H1 (cell line): ENCODE measurements around the gene GAP43. TPM values are rescaled to one million over a fixed set of nuclear protein-coding genes. Genes with fewer than 3 reads are reported as not detected.

ENCODE experiments used
- CTCF ChIA-PET: fragments of 300-600 bp; sonication (Branson Sonifier 250); formaldehyde crosslinking; loops from one replicate; lab custom pipeline; 2021; ENCODE audit not compliant: partially characterized antibody; lab: Charles Lee
- POLR2A ChIA-PET: fragments of 300-600 bp; sonication (Branson Sonifier 250); formaldehyde crosslinking; loops from one replicate; lab custom pipeline; 2021; ENCODE audit warnings: inconsistent platforms; ENCODE audit not compliant: partially characterized antibody; lab: Charles Lee
- DNase-seq, 2 experiments: peaks; one replicate each; pipeline versions ENCODE4 v3.0.0 to v3.0.0-alpha.2; 2010 to 2022; ENCODE audit warnings: low spot score in 2 of 2, low read depth in 1 of 2, mixed read lengths in 1 of 2
- FAIRE-seq: peaks from 2 replicates; lab custom pipeline; 2011; peaks lifted over from hg19 to GRCh38; lab: Jason Lieb, UNC
- H2AFZ ChIP-seq: 2 replicates; pipeline ENCODE4 v1.8.1; 2012; ENCODE audit warnings: low read length, inconsistent platforms
- H2AK5ac ChIP-seq: 2 replicates; pipeline ENCODE4 v1.6.1; 2013; ENCODE audit warnings: low read depth, low read length
- H2BK120ac ChIP-seq: replicated peaks from 2 replicates; pipeline ENCODE3; 2013; ENCODE audit warnings: low read depth, low read length, inconsistent platforms
- H2BK12ac ChIP-seq: 2 replicates; pipeline ENCODE4 v1.6.1; 2013; ENCODE audit warnings: low read depth, low read length
- H2BK15ac ChIP-seq: 2 replicates; pipeline ENCODE4 v1.6.1; 2013; ENCODE audit warnings: low read length
- H2BK20ac ChIP-seq: 2 replicates; pipeline ENCODE4 v1.6.1; 2013; ENCODE audit warnings: low read length
- H2BK5ac ChIP-seq: 2 replicates; pipeline ENCODE4 v1.6.1; 2013; ENCODE audit warnings: low read depth, low read length
- H3K14ac ChIP-seq: 2 replicates; pipeline ENCODE4 v1.6.1; 2013; ENCODE audit warnings: inconsistent platforms; ENCODE audit not compliant: insufficient read length
- H3K18ac ChIP-seq: 2 replicates; pipeline ENCODE4 v1.6.1; 2013; ENCODE audit warnings: low read length; ENCODE audit errors: extremely low read depth
- H3K23ac ChIP-seq: 2 replicates; pipeline ENCODE4 v1.6.1; 2013; ENCODE audit warnings: inconsistent platforms; ENCODE audit not compliant: insufficient read length
- H3K23me2 ChIP-seq: 2 replicates; pipeline ENCODE4 v1.6.1; 2013; ENCODE audit warnings: low read depth, low read length
- H3K27ac ChIP-seq: 2 replicates; pipeline ENCODE4 v1.6.1; 2011; ENCODE audit warnings: low read depth, low read length, inconsistent platforms
- H3K27me3 ChIP-seq, 4 experiments: replicated peaks in 1 of 4; 1 replicate in 1 of 4; 2 replicates in 3 of 4; pipeline versions ENCODE4 v1.6.1 to v1.8.1; 2011 to 2013; ENCODE audit warnings: low read length in 3 of 4, mild to moderate bottlenecking in 3 of 4, inconsistent platforms in 2 of 4, mixed read lengths in 2 of 4, moderate library complexity in 1 of 4; ENCODE audit not compliant: control insufficient read depth in 3 of 4, insufficient read depth in 3 of 4; ENCODE audit errors: extremely low read depth in 1 of 4
- H3K36me3 ChIP-seq, 4 experiments: 2 replicates each; pipeline versions ENCODE4 v1.6.1 to v1.8.1; 2011 to 2013; ENCODE audit warnings: mild to moderate bottlenecking in 4 of 4, low read length in 3 of 4, moderate library complexity in 2 of 4, control low read depth in 1 of 4, inconsistent platforms in 1 of 4; ENCODE audit not compliant: insufficient read depth in 4 of 4, control insufficient read depth in 2 of 4
- H3K4ac ChIP-seq: replicated peaks from 2 replicates; pipeline ENCODE3; 2013; ENCODE audit warnings: low read length, low read depth, mixed read lengths, inconsistent platforms; ENCODE audit not compliant: insufficient read length
- H3K4me1 ChIP-seq, 4 experiments: replicated peaks in 1 of 4; 1 replicate in 1 of 4; 2 replicates in 3 of 4; pipeline versions ENCODE4 v1.6.1 to v1.8.1; 2011 to 2013; ENCODE audit warnings: low read length in 3 of 4, inconsistent platforms in 2 of 4, mixed read lengths in 1 of 4; ENCODE audit not compliant: insufficient read depth in 4 of 4, control insufficient read depth in 3 of 4
- H3K4me2 ChIP-seq, 2 experiments: 2 replicates each; pipeline versions ENCODE4 v1.6.1 to v1.8.1; 2011 to 2013; ENCODE audit warnings: low read depth in 2 of 2, low read length in 2 of 2, control low read depth in 1 of 2, inconsistent platforms in 1 of 2, mild to moderate bottlenecking in 1 of 2; ENCODE audit not compliant: insufficient read depth in 1 of 2
- H3K4me3 ChIP-seq, 4 experiments: fragments of 200-600, 300-600 bp in 1 of 4; sonication (generic), shearing (Covaris generic), sonication (Bioruptor Twin) in 1 of 4; 2 replicates each; pipeline versions ENCODE4 v1.5.1 to v1.8.1; 2011 to 2016; ENCODE audit warnings: low read length in 4 of 4, low read depth in 3 of 4, control low read depth in 2 of 4, inconsistent platforms in 2 of 4, mild to moderate bottlenecking in 2 of 4, mixed read lengths in 1 of 4, moderate library complexity in 1 of 4; ENCODE audit not compliant: insufficient read depth in 2 of 4; ENCODE audit errors: extremely low read depth in 1 of 4
- H3K56ac ChIP-seq: replicated peaks from 2 replicates; pipeline ENCODE3; 2013; ENCODE audit warnings: low read depth, mild to moderate bottlenecking, mixed read lengths, low read length, inconsistent platforms; ENCODE audit not compliant: insufficient read length
- H3K79me1 ChIP-seq: 2 replicates; pipeline ENCODE4 v1.6.1; 2013; ENCODE audit warnings: low read depth, low read length, control low read depth
- H3K79me2 ChIP-seq, 2 experiments: 2 replicates each; pipeline versions ENCODE4 v1.6.1 to v1.8.1; 2012 to 2013; ENCODE audit warnings: low read length in 2 of 2, mild to moderate bottlenecking in 2 of 2, inconsistent platforms in 1 of 2; ENCODE audit not compliant: insufficient read depth in 2 of 2, control insufficient read depth in 1 of 2
- H3K9ac ChIP-seq, 4 experiments: replicated peaks in 1 of 4; 1 replicate in 1 of 4; 2 replicates in 3 of 4; pipeline versions ENCODE4 v1.6.1 to v1.8.1; 2011 to 2013; ENCODE audit warnings: low read depth in 3 of 4, low read length in 3 of 4, control low read depth in 2 of 4, mild to moderate bottlenecking in 2 of 4, moderate library complexity in 2 of 4, inconsistent platforms in 1 of 4; ENCODE audit errors: extremely low read depth in 1 of 4
- H3K9me3 ChIP-seq, 2 experiments: 2 replicates each; pipeline versions ENCODE4 v1.6.1 to v1.8.1; 2012 to 2013; ENCODE audit warnings: mild to moderate bottlenecking in 2 of 2, moderate library complexity in 2 of 2, control low read depth in 1 of 2, inconsistent platforms in 1 of 2, low read depth in 1 of 2, low read length in 1 of 2, mixed read lengths in 1 of 2; ENCODE audit not compliant: insufficient read depth in 2 of 2
- H4K20me1 ChIP-seq, 2 experiments: replicated peaks in 1 of 2; 2 replicates each; pipeline versions ENCODE3 to v1.8.1; 2011 to 2013; ENCODE audit warnings: inconsistent platforms in 2 of 2, low read length in 2 of 2, mild to moderate bottlenecking in 1 of 2; ENCODE audit not compliant: insufficient read depth in 2 of 2, control insufficient read depth in 1 of 2
- H4K5ac ChIP-seq: 2 replicates; pipeline ENCODE4 v1.6.1; 2013; ENCODE audit warnings: low read length, low read depth, mixed read lengths, inconsistent platforms; ENCODE audit not compliant: insufficient read length
- H4K8ac ChIP-seq: 2 replicates; pipeline ENCODE4 v1.8.0; 2013; ENCODE audit warnings: mild to moderate bottlenecking, moderate library complexity, low read length, inconsistent platforms; ENCODE audit not compliant: insufficient read depth; ENCODE audit errors: extremely low read depth
- H4K91ac ChIP-seq: replicated peaks from 2 replicates; pipeline ENCODE3; 2013; ENCODE audit warnings: low read length, mixed read lengths, inconsistent platforms; ENCODE audit not compliant: insufficient read length
- MAFK ChIP-seq: IDR thresholded peaks from 2 replicates; pipeline ENCODE4 v1.6.1; 2012; ENCODE audit warnings: low read depth, mild to moderate bottlenecking, improper control_type of control experiment, low read length
- POLR2AphosphoS5 ChIP-seq: IDR thresholded peaks from 2 replicates; pipeline ENCODE4 v1.6.1; 2011; ENCODE audit warnings: low read depth, low read length
- RAD21 ChIP-seq, 2 experiments: IDR thresholded peaks in 1 of 2; conservative IDR thresholded peaks in 1 of 2; 2 replicates each; pipeline ENCODE4 v1.6.1; 2011; ENCODE audit warnings: low read depth in 2 of 2, low read length in 2 of 2, improper control_type of control experiment in 1 of 2, inconsistent platforms in 1 of 2, mild to moderate bottlenecking in 1 of 2, moderate library complexity in 1 of 2
- RNF2 ChIP-seq: fragments of 200-900, 300-1000 bp; sonication (generic); IDR thresholded peaks from 2 replicates; pipeline ENCODE4 v1.7.1; 2016; ENCODE audit warnings: borderline replicate concordance, low read depth, mild to moderate bottlenecking, antibody characterized with exemption, low read length; ENCODE audit not compliant: poor library complexity, severe bottlenecking; ENCODE audit errors: missing control alignments
- SAP30 ChIP-seq: fragments of 300-600 bp; sonication (generic); IDR thresholded peaks from 2 replicates; pipeline ENCODE4 v1.7.1; 2012; ENCODE audit warnings: low read length, moderate library complexity, mild to moderate bottlenecking, inconsistent platforms; ENCODE audit not compliant: insufficient read depth, insufficient replicate concordance
- TAF1 ChIP-seq: IDR thresholded peaks from 2 replicates; pipeline ENCODE4 v1.6.1; 2011; ENCODE audit warnings: mild to moderate bottlenecking, low read depth, low read length
- TCF12 ChIP-seq: IDR thresholded peaks from 2 replicates; pipeline ENCODE4 v1.6.1; 2011; ENCODE audit warnings: low read depth, mild to moderate bottlenecking, low read length
- TEAD4 ChIP-seq: IDR thresholded peaks from 2 replicates; pipeline ENCODE4 v1.6.1; 2012; ENCODE audit warnings: low read depth, low read length, inconsistent platforms, mixed read lengths
- WGBS, 2 experiments: shearing (Covaris generic) in 1 of 2; methylation state at CpG; one replicate each; pipeline versions ENCODE4 v1.1.6 to v1.1.7; 2013 to 2015; ENCODE audit warnings: low lambda C conversion rate in 2 of 2, mixed read lengths in 2 of 2, inconsistent platforms in 1 of 2, low coverage in 1 of 2, missing lambda C conversion rate in 1 of 2; ENCODE audit not compliant: insufficient replicate concordance in 2 of 2, insufficient coverage in 1 of 2, insufficient read length in 1 of 2; ENCODE audit errors: extremely low coverage in 1 of 2, missing lambda C conversion rate in 1 of 2; 5-methylcytosine and 5-hydroxymethylcytosine counted together
- polyA plus RNA-seq, 7 experiments: library from polyadenylated mRNA; depleted of rRNA in 3 of 7; stranded (reverse) in 5 of 7; unstranded in 2 of 7; fragments of >200 nt in 5 of 7; fragments of 200-250 nt in 2 of 7; gene quantifications; 1 replicate in 5 of 7; 2 replicates in 1 of 7; 4 replicates in 1 of 7; pipeline versions ENCODE4 v1.2.1 to v1.2.3, GENCODE V29; 2011 to 2013; ENCODE audit warnings: missing spikeins in 2 of 7, mixed read lengths in 2 of 7
- total RNA-seq: library from RNA; stranded (reverse); fragmentation: NEBNext Ultra II Directional; extraction: Animal tissue kit (Norgen Biotek cat#: 25700); gene quantifications from 2 replicates; pipeline ENCODE4 v1.2.1, GENCODE V29; 2021

GAP43 gene
- total and polyA plus RNA-seq, 2 of the 8 experiments (the other 6 are each of a cell fraction or from before 2014, with no cell fraction given): 11.2 to 21.9 TPM

GRCh38 chr3:115720983-115721382, 97.7 kb downstream of the GAP43 start:
- H2BK20ac ChIP-seq: no peak overlapping the region
- H3K4ac ChIP-seq: no peak overlapping the region
- H3K9me3 ChIP-seq: no peaks in the 10 kb centered on the region
- no peak for FAIRE-seq
- H2BK15ac ChIP-seq: no peak overlapping the region
- H3K14ac ChIP-seq: no peak overlapping the region
- H4K20me1 ChIP-seq: no peaks in the 10 kb centered on the region
- no peak for DNase-seq
- H3K4me3 ChIP-seq: no peak overlapping the region
- CTCF ChIA-PET: no interaction called here
- H2BK120ac ChIP-seq: no peak overlapping the region
- POLR2A ChIA-PET: no interaction called here
- H2AK5ac ChIP-seq: no peak overlapping the region
- no peak overlapping the region for H4K8ac ChIP-seq
- no peaks in the 10 kb centered on the region for H3K27me3 ChIP-seq
- WGBS, 2 experiments: 89% methylated on average over 4 of the region's 4 CpGs; no CpG with 5 or more reads in 1 of the 2 experiments
- H3K27ac ChIP-seq: no peak overlapping the region
- H2BK12ac ChIP-seq: no peak overlapping the region
- no peak overlapping the region for H4K91ac ChIP-seq
- peaks cover 0 to 7% (median 0%) of the 10 kb centered on the region in 4 experiments; a peak in 1 of 7 replicates for H3K4me1 ChIP-seq
- no peaks in the 10 kb centered on the region for H3K36me3 ChIP-seq
- no peak overlapping the region for H3K18ac ChIP-seq
- no peak overlapping the region for H3K56ac ChIP-seq
- TF ChIP-seq TAF1 (no peak), TEAD4 (no peak), TCF12 (no peak), RAD21 (IDR thresholded peaks at IDR 0.05 in 1 of 2, conservative IDR thresholded peaks at IDR 0.05 in 1 of 2; ENCODE audit: low read depth in 2 of 2, low read length in 2 of 2) (no peak), SAP30 (no peak), POLR2AphosphoS5 (no peak), MAFK (no peak), RNF2 (no peak)
- TF ChIP-seq, all 59 proteins: peak for 0
- Histone ChIP-seq H2AFZ (no peak overlapping the region), H3K4me2 (no peak overlapping the region), H3K79me1 (no peaks in the 10 kb centered on the region), H2BK5ac (no peak overlapping the region), H4K5ac (no peak overlapping the region), H3K9ac (no peak overlapping the region), H3K23ac (no peak overlapping the region), H3K79me2 (no peaks in the 10 kb centered on the region), H3K23me2 (no peaks in the 10 kb centered on the region)
